ENCODE data around the gene PRR4. TPM values are rescaled to one million over a fixed set of nuclear protein-coding genes. Genes with fewer than 3 reads are reported as not detected.

PRR4 gene
- total and polyA plus RNA-seq, 3 donors from 2014 or later = 1.3 to 8.4 (median 4.3) TPM

DNA sequence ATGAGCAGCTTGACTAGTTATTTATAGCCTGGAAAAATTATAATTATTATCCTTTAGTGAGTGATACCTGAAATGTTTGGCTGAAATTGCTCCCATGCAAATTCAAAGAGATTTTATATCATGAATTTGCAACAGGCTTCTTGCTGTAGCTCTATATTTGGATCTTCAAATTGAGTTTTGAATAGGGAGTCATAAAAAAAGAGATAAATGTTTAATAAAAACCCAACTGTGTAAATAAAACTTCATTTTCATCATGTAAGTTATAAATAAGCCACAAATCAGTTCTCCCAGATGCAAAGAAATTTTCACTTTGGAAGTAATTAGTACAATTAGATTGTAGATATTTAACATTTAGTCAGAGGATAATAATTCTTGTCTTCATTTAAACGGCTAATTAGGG, 42.1 kb downstream of the PRR4 start, which contains the start of gene TAS2R8:
Gene TAS2R8, minus strand, starts transcription at position 101 of the 400 bp plus-strand sequence. CDS start 306 bp downstream, outside the sequence.
- no peaks in the 10 kb centered on the region for H3K9me3 ChIP-seq
- WGBS, 2 donors = 48 to 70% methylated on average over 1 of the region's 1 CpG
- no peaks in the 10 kb centered on the region for H3K4me1 ChIP-seq
- H3K27ac ChIP-seq = no peak within 1 kb of the TSS
- no peak for DNase-seq
- no peaks in the 10 kb centered on the region for H3K27me3 ChIP-seq
- intact Hi-C loops (cut with DNase I; ENCODE audit: low total_unique reads) = no loop called here
- no peaks in the 10 kb centered on the region for H3K36me3 ChIP-seq (ENCODE audit: low read depth, missing control alignments)
- no peak within 1 kb of the TSS for H3K4me3 ChIP-seq
- no peak for TF ChIP-seq POLR2A (IDR thresholded peaks at IDR 0.05)
- TF ChIP-seq CTCF (IDR thresholded peaks at IDR 0.05) = no peak

DNA sequence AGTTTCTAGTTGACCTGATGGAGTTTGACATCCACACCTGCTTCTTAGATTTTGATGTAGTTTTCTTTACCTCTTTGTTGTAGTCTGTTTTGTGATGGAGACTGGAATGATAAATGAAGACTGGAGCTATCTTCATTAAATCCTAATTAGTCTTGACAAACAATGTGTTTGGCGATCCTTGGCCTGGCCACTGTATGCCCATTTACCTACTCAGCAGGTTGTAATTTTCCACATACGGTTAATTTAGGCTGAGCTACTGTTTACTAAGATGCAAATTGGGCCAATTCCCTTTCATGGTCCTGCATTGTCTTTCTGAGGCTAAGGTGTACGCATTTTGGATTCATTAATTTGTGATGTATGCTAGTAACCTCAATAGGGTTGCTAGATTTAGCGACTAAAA, 46.7 kb downstream of the PRR4 start, which contains the start of gene TAS2R7:
Gene TAS2R7, minus strand, starts transcription at position 41 of the 400 bp plus-strand sequence. CDS start 57 bp downstream, outside the sequence.
- 55 to 63% methylated on average over 4 of the region's 4 CpGs for WGBS, 2 donors

GRCh38 chr12:10801741-10802140, 47.5 kb downstream of the PRR4 start:
- no peaks in the 10 kb centered on the region for H3K27me3 ChIP-seq
- DNase-seq = no peak
- H3K4me3 ChIP-seq = no peak overlapping the region
- no peak for TF ChIP-seq POLR2A (IDR thresholded peaks at IDR 0.05)
- TF ChIP-seq CTCF (IDR thresholded peaks at IDR 0.05) = no peak
- intact Hi-C loops (cut with DNase I; ENCODE audit: low total_unique reads) = no loop called here
- H3K27ac ChIP-seq = no peak overlapping the region
- WGBS, 2 donors = 68 to 76% methylated on average over 5 of the region's 5 CpGs
- H3K4me1 ChIP-seq = no peaks in the 10 kb centered on the region
- no peaks in the 10 kb centered on the region for H3K9me3 ChIP-seq
- no peaks in the 10 kb centered on the region for H3K36me3 ChIP-seq (ENCODE audit: low read depth, missing control alignments)

More for the DNA sequence above, 46.7 kb downstream of the PRR4 start, which contains the start of gene TAS2R7:
- Histone ChIP-seq H3K9me3 (no peaks in the 10 kb centered on the region), H3K36me3 (ENCODE audit: low read depth, missing control alignments) (no peaks in the 10 kb centered on the region), H3K27me3 (no peaks in the 10 kb centered on the region), H3K4me3 (no peak within 1 kb of the TSS), H3K4me1 (no peaks in the 10 kb centered on the region), H3K27ac (no peak within 1 kb of the TSS)
- intact Hi-C loops (cut with DNase I; ENCODE audit: low total_unique reads) = no loop called here
- no peak for DNase-seq
- TF ChIP-seq CTCF (IDR thresholded peaks at IDR 0.05) (no peak), POLR2A (IDR thresholded peaks at IDR 0.05) (no peak)

Small RNA genes lying within 50 kb of the gene (small RNA-seq; reads per million reads assigned to genes)
- 0 to 0.47 reads per million in 2 donors for gene PRR4

Other genes with a start within 250 kb of the PRR4 start
- 10 to 100 TPM; 16.1 to 16.7 TPM for gene MAGOHB, start 235.9 kb downstream of the PRR4 start, total RNA-seq
- gene MAGOHB, start 235.9 kb downstream of the PRR4 start, polyA plus RNA-seq (ENCODE audit: insufficient read depth, low read depth, low replicate concordance) = 20.5 TPM
- under 1 TPM; 0.24 to 0.50 TPM for gene STYK1, start 175.4 kb downstream of the PRR4 start, total RNA-seq
- gene STYK1, start 175.4 kb downstream of the PRR4 start, polyA plus RNA-seq (ENCODE audit: insufficient read depth, low read depth, low replicate concordance) = 0.26 TPM
- 100 to 1,000 TPM; 493 to 511 TPM for gene YBX3, start 126.2 kb downstream of the PRR4 start, total RNA-seq
- 1,385 TPM for gene YBX3, start 126.2 kb downstream of the PRR4 start, polyA plus RNA-seq (ENCODE audit: insufficient read depth, low read depth, low replicate concordance)
- not detected for gene TAS2R7, start 46.8 kb downstream of the PRR4 start, total RNA-seq
- not detected for gene TAS2R7, start 46.8 kb downstream of the PRR4 start, polyA plus RNA-seq (ENCODE audit: insufficient read depth, low read depth, low replicate concordance)
- not detected for gene TAS2R8, start 42.2 kb downstream of the PRR4 start, total RNA-seq
- not detected for gene TAS2R8, start 42.2 kb downstream of the PRR4 start, polyA plus RNA-seq (ENCODE audit: insufficient read depth, low read depth, low replicate concordance)
- gene TAS2R9, start 39.3 kb downstream of the PRR4 start, total RNA-seq = not detected
- not detected for gene TAS2R9, start 39.3 kb downstream of the PRR4 start, polyA plus RNA-seq (ENCODE audit: insufficient read depth, low read depth, low replicate concordance)
- under 1 TPM in 1 of 2 donors, not detected in 1; 0.39 TPM for gene TAS2R10, start 23.1 kb downstream of the PRR4 start, total RNA-seq
- gene TAS2R10, start 23.1 kb downstream of the PRR4 start, polyA plus RNA-seq (ENCODE audit: insufficient read depth, low read depth, low replicate concordance) = not detected
- gene PRH1, start 34.8 kb upstream of the PRR4 start, total RNA-seq = 10 to 100 TPM; 63.0 to 73.5 TPM
- 52.2 TPM for gene PRH1, start 34.8 kb upstream of the PRR4 start, polyA plus RNA-seq (ENCODE audit: insufficient read depth, low read depth, low replicate concordance)
- gene TAS2R13, start 60.1 kb upstream of the PRR4 start, total RNA-seq = 1 to 10 TPM; 3.1 to 3.6 TPM
- gene TAS2R13, start 60.1 kb upstream of the PRR4 start, polyA plus RNA-seq (ENCODE audit: insufficient read depth, low read depth, low replicate concordance) = not detected
- 1 to 10 TPM; 1.2 to 1.3 TPM for gene PRH2, start 79.8 kb upstream of the PRR4 start, total RNA-seq
- gene PRH2, start 79.8 kb upstream of the PRR4 start, polyA plus RNA-seq (ENCODE audit: insufficient read depth, low read depth, low replicate concordance) = 6.5 TPM
- 1 to 10 TPM; 3.5 to 4.6 TPM for gene TAS2R14, start 89.8 kb upstream of the PRR4 start, total RNA-seq
- 0.96 TPM for gene TAS2R14, start 89.8 kb upstream of the PRR4 start, polyA plus RNA-seq (ENCODE audit: insufficient read depth, low read depth, low replicate concordance)
- 1 to 10 TPM; 2.8 to 4.8 TPM for gene TAS2R50, start 137.4 kb upstream of the PRR4 start, total RNA-seq
- gene TAS2R50, start 137.4 kb upstream of the PRR4 start, polyA plus RNA-seq (ENCODE audit: insufficient read depth, low read depth, low replicate concordance) = not detected
- 1 to 10 TPM; 2.2 to 4.8 TPM for gene TAS2R20, start 148.8 kb upstream of the PRR4 start, total RNA-seq
- 0.46 TPM for gene TAS2R20, start 148.8 kb upstream of the PRR4 start, polyA plus RNA-seq (ENCODE audit: insufficient read depth, low read depth, low replicate concordance)
- 10 to 100 TPM in 1 of 2 donors, 1 to 10 TPM in 1; 9.3 to 10.4 TPM for gene TAS2R19, start 173.1 kb upstream of the PRR4 start, total RNA-seq
- 0.34 TPM for gene TAS2R19, start 173.1 kb upstream of the PRR4 start, polyA plus RNA-seq (ENCODE audit: insufficient read depth, low read depth, low replicate concordance)
- gene TAS2R31, start 181.9 kb upstream of the PRR4 start, total RNA-seq = 10 to 100 TPM in 1 of 2 donors, 1 to 10 TPM in 1; 7.7 to 10.3 TPM
- gene TAS2R31, start 181.9 kb upstream of the PRR4 start, polyA plus RNA-seq (ENCODE audit: insufficient read depth, low read depth, low replicate concordance) = not detected
- 1 to 10 TPM; 3.2 to 5.4 TPM for gene TAS2R46, start 212.8 kb upstream of the PRR4 start, total RNA-seq
- gene TAS2R46, start 212.8 kb upstream of the PRR4 start, polyA plus RNA-seq (ENCODE audit: insufficient read depth, low read depth, low replicate concordance) = not detected
- 1 to 10 TPM in 1 of 2 donors, under 1 TPM in 1; 0.87 to 7.2 TPM for gene TAS2R43, start 242.8 kb upstream of the PRR4 start, total RNA-seq
- not detected for gene TAS2R43, start 242.8 kb upstream of the PRR4 start, polyA plus RNA-seq (ENCODE audit: insufficient read depth, low read depth, low replicate concordance)